Transverse colon (tissue), 4 donors: ENCODE data around the gene CFAP73. TPM values are rescaled to one million over a fixed set of nuclear protein-coding genes. Genes with fewer than 3 reads are reported as not detected.

Experiments
- DNase-seq: peaks from one replicate; pipeline ENCODE4 v3.0.0-alpha.2; 2019
- H3K27ac ChIP-seq, 4 donors: fragments of 200-600 bp; sonication (generic); 2 replicates each; pipeline ENCODE4 v1.5.1; 2016 to 2018; ENCODE audit warnings: inconsistent platforms in 4 of 4
- H3K27me3 ChIP-seq: fragments of 200-600 bp; sonication (generic); 2 replicates; pipeline ENCODE4 v1.5.1; 2017; ENCODE audit warnings: inconsistent platforms
- H3K36me3 ChIP-seq, 4 donors: fragments of 200-600 bp; sonication (generic); 2 replicates each; pipeline ENCODE4 v1.5.1; 2017 to 2019; ENCODE audit warnings: inconsistent platforms in 4 of 4
- H3K4me1 ChIP-seq, 4 donors: fragments of 200-600 bp; sonication (generic); 2 replicates each; pipeline ENCODE4 v1.5.1; 2017 to 2020; ENCODE audit warnings: inconsistent platforms in 4 of 4
- H3K4me3 ChIP-seq, 4 donors: fragments of 200-600 bp; sonication (generic); 1 replicate in 1 of 4; 2 replicates in 3 of 4; pipeline versions ENCODE4 v1.5.1 to v1.6.1; 2017 to 2019; ENCODE audit warnings: inconsistent platforms in 4 of 4
- H3K9me3 ChIP-seq, 2 donors: fragments of 200-600 bp; sonication (generic); 2 replicates each; pipeline ENCODE4 v1.5.1; 2017 to 2019; ENCODE audit warnings: inconsistent platforms in 2 of 2
- EP300 ChIP-seq: sonication (generic); formaldehyde crosslinking; IDR thresholded peaks from one replicate; pipeline ENCODE4 v1.6.1; 2017; ENCODE audit warnings: antibody characterized with exemption, low read depth
- POLR2A ChIP-seq: fragments of 450-650 bp; IDR thresholded peaks from one replicate; pipeline ENCODE4 v1.6.1; 2016; ENCODE audit warnings: antibody characterized with exemption, mild to moderate bottlenecking, moderate library complexity
- POLR2AphosphoS5 ChIP-seq, 3 donors: sonication (generic); formaldehyde crosslinking; IDR thresholded peaks; one replicate each; pipeline ENCODE4 v1.6.1; 2016; ENCODE audit warnings: antibody characterized with exemption in 3 of 3
- WGBS, 2 donors: methylation state at CpG; one replicate each; pipeline ENCODE4 v1.1.5; 2018; ENCODE audit warnings: low coverage in 1 of 2; 5-methylcytosine and 5-hydroxymethylcytosine counted together
- in situ Hi-C, 4 donors: fragments of 200-750 bp; cut with MboI; loops; one replicate each; pipeline versions ENCODE4 v1.15.0 to v1.15.1; 2017; ENCODE audit warnings: low sequenced_read_pairs in 3 of 4, low pct_ligation_motif_present in 1 of 4, low pct_unique_long_range_greater_than_20kb in 1 of 4
- intact Hi-C: fragments of 100-400 bp; cut with DNase I; formaldehyde crosslinking; loops from one replicate; pipeline ENCODE4 v1.15.1; 2023; ENCODE audit warnings: low total_unique reads
- total RNA-seq, 4 donors: library from RNA; depleted of rRNA; stranded (reverse); fragments of >200 nt; gene quantifications; one replicate each; pipeline ENCODE4 v1.1.0, GENCODE V29; 2016
- TF ChIP-seq, protein P1 (sequence below), 5 experiments: fragments of 200-600 bp in 3 of 5; fragments of 450-650 bp in 2 of 5; sonication (generic) in 3 of 5; IDR thresholded peaks; 1 replicate in 2 of 5; 2 replicates in 3 of 5; pipeline ENCODE4 v1.5.1; 2016 to 2017; ENCODE audit warnings: antibody characterized with exemption in 5 of 5, inconsistent platforms in 3 of 5, mild to moderate bottlenecking in 2 of 5, moderate library complexity in 1 of 5

CFAP73 gene
- total RNA-seq, 4 donors from 2014 or later = not detected

DNA sequence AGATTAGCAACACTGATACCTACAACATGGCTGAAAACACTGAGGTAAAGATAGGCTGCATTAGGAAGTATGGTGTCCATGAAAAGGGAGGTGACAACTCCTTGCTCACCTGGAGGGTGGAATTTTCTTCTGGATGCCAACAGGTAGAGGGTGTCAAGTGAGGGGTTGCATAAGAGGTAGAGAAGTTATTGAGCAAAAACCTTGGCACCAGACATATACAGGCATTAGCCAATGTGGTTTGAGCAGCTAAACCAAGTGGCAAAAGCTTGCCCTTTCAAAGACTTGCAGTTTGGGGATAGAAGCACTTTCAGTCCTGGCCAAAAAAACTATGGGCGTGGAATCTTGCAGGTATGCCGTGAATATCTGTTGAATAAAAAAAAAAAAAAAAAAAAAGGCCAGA, 39.8 kb downstream of the CFAP73 start:
- H3K27me3 ChIP-seq = no peaks in the 10 kb centered on the region
- no peak overlapping the region for H3K4me3 ChIP-seq
- TF ChIP-seq, protein P1, sequence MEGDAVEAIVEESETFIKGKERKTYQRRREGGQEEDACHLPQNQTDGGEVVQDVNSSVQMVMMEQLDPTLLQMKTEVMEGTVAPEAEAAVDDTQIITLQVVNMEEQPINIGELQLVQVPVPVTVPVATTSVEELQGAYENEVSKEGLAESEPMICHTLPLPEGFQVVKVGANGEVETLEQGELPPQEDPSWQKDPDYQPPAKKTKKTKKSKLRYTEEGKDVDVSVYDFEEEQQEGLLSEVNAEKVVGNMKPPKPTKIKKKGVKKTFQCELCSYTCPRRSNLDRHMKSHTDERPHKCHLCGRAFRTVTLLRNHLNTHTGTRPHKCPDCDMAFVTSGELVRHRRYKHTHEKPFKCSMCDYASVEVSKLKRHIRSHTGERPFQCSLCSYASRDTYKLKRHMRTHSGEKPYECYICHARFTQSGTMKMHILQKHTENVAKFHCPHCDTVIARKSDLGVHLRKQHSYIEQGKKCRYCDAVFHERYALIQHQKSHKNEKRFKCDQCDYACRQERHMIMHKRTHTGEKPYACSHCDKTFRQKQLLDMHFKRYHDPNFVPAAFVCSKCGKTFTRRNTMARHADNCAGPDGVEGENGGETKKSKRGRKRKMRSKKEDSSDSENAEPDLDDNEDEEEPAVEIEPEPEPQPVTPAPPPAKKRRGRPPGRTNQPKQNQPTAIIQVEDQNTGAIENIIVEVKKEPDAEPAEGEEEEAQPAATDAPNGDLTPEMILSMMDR (IDR thresholded peaks at IDR 0.05) = no peak
- TF ChIP-seq EP300 (no peak), POLR2A (no peak), POLR2AphosphoS5 (IDR thresholded peaks at IDR 0.05) (no peak)
- intact Hi-C loops = no loop called here
- DNase-seq = no peak
- no peaks in the 10 kb centered on the region for H3K9me3 ChIP-seq
- no peak overlapping the region for H3K27ac ChIP-seq
- peaks cover 8 to 31% (median 26%) of the 10 kb centered on the region in 4 donors for H3K4me1 ChIP-seq
- in situ Hi-C loops = loop anchor here in 1 of 4 donors (25.0 kb wide), 1 partner anchor 148 kb away; the partner anchor contains the start of gene SLC8B1
- WGBS, 2 donors = 80% methylated on average over 2 of the region's 2 CpGs; no CpG with 5 or more reads in 1 of the 2 donors
- H3K36me3 ChIP-seq = peaks cover 0 to 12% (median 3%) of the 10 kb centered on the region in 4 donors

DNA sequence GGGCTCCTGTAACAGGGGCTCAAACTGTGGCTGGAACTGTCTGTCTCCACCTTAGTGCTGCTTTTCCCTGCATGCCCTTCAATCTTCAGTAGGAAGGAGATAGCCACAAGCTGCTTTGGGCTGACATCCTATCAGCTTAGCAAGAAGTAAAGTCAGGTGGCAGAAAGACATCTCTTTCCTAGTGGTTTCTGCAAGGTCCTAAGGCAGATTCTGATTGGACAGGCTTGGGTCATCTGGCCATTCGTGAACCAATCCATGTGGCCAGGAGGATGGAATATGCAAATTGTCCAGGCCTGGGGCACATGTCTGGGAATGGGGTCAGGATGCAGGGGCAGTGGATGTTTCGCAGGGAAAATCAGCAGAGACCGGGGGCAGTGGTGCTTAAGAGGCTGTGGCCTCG, 41.2 kb downstream of the CFAP73 start:
- H3K4me3 ChIP-seq = no peak overlapping the region
- DNase-seq = no peak
- 84% methylated on average over 4 of the region's 4 CpGs; no CpG with 5 or more reads in 1 of the 2 donors for WGBS, 2 donors
- peaks cover 8 to 30% (median 26%) of the 10 kb centered on the region in 4 donors for H3K4me1 ChIP-seq
- no peaks in the 10 kb centered on the region for H3K27me3 ChIP-seq
- in situ Hi-C loops = loop anchor here in 2 of 4 donors (10.0 to 25.0 kb wide), 3 partner anchors 147 to 244 kb away; partner anchors contain the start of genes SDSL (in 1 of the 2) and SLC8B1 (in 1 of the 2)
- peaks cover 0 to 12% (median 3%) of the 10 kb centered on the region in 4 donors for H3K36me3 ChIP-seq
- H3K27ac ChIP-seq = no peak overlapping the region
- H3K9me3 ChIP-seq = no peaks in the 10 kb centered on the region
- intact Hi-C loops = loop anchor here (10.0 kb wide), 1 partner anchor 174 kb away; no protein-coding TSS in a partner anchor
- TF ChIP-seq, protein P1 (IDR thresholded peaks at IDR 0.05) = no peak
- TF ChIP-seq POLR2A (no peak), EP300 (no peak), POLR2AphosphoS5 (IDR thresholded peaks at IDR 0.05) (no peak)

DNA sequence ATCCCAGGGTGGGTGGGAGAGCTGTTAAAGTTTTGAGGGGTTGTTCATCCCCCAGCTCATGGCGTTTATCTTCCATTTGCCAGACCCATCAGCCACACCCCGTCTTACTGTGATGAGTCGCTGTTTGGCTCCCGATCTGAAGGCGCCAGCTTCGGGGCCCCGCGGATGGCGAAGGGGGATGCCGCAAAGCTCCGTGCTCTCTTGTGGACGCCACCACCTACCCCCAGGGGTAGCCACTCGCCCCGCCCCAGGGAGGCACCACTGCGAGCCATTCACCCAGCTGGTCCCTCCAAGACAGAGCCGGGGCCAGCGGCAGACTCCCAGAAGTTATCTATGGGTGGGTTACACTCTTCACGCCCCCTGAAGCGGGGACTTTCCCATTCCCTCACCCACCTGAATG, 41.7 kb downstream of the CFAP73 start:
- no peak for DNase-seq
- Histone ChIP-seq H3K4me1 (peaks cover 8 to 28% (median 23%) of the 10 kb centered on the region in 4 donors), H3K36me3 (peaks cover 0 to 12% (median 3%) of the 10 kb centered on the region in 4 donors), H3K4me3 (no peak overlapping the region), H3K9me3 (no peaks in the 10 kb centered on the region), H3K27me3 (no peaks in the 10 kb centered on the region), H3K27ac (no peak overlapping the region)
- intact Hi-C loops (loop anchor here (10.0 kb wide), 1 partner anchor 174 kb away; no protein-coding TSS in a partner anchor), in situ Hi-C loops (loop anchor here in 2 of 4 donors (10.0 to 25.0 kb wide), 3 partner anchors 146 to 244 kb away; partner anchors contain the start of genes SDSL (in 1 of the 2) and SLC8B1 (in 1 of the 2))
- WGBS, 2 donors = 96% methylated on average over 19 of the region's 19 CpGs; no CpG with 5 or more reads in 1 of the 2 donors
- TF ChIP-seq POLR2A (no peak), POLR2AphosphoS5 (IDR thresholded peaks at IDR 0.05) (no peak), EP300 (no peak)
- TF ChIP-seq, protein P1 (IDR thresholded peaks at IDR 0.05) = no peak

GRCh38 chr12:113194971-113195391, 45.5 kb downstream of the CFAP73 start:
- 87% methylated on average over 4 of the region's 4 CpGs; no CpG with 5 or more reads in 1 of the 2 donors for WGBS, 2 donors
- Histone ChIP-seq H3K9me3 (no peaks in the 10 kb centered on the region), H3K27ac (no peak overlapping the region), H3K27me3 (no peaks in the 10 kb centered on the region), H3K36me3 (peaks cover 0 to 12% (median 3%) of the 10 kb centered on the region in 4 donors), H3K4me3 (no peak overlapping the region), H3K4me1 (peaks cover 0 to 17% (median 12%) of the 10 kb centered on the region in 4 donors)
- TF ChIP-seq POLR2A = no peak
- TF ChIP-seq, protein P1 (IDR thresholded peaks at IDR 0.05) = no peak
- TF ChIP-seq EP300 = no peak
- no peak for TF ChIP-seq POLR2AphosphoS5 (IDR thresholded peaks at IDR 0.05)
- in situ Hi-C loops (loop anchor here in 2 of 4 donors (10.0 to 25.0 kb wide), 3 partner anchors 142 to 240 kb away; partner anchors contain the start of genes SDSL (in 1 of the 2) and SLC8B1 (in 1 of the 2)), intact Hi-C loops (loop anchor here (5.0 to 10.0 kb wide), 2 partner anchors 170 to 1347 kb away; no protein-coding TSS in a partner anchor)
- no peak for DNase-seq
